H1 (cell line): ENCODE results near the gene UBE4B. TPM values are rescaled to one million over a fixed set of nuclear protein-coding genes. Genes with fewer than 3 reads are reported as not detected.

Experiments
- SUZ12 ChIP-seq: fragments of 200-600 bp; sonication (generic); IDR thresholded peaks from 2 replicates; pipeline ENCODE4 v1.6.1; 2012; ENCODE audit warnings: mild to moderate bottlenecking, inconsistent platforms, low read length, moderate library complexity, mixed read lengths
- TAF7 ChIP-seq: optimal IDR thresholded peaks from 2 replicates; pipeline ENCODE3; 2011; ENCODE audit warnings: low read depth, mild to moderate bottlenecking, inconsistent platforms, low read length, moderate library complexity, borderline replicate concordance
- YY1 ChIP-seq: IDR thresholded peaks from 2 replicates; pipeline ENCODE4 v1.6.1; 2011; ENCODE audit warnings: low read depth, mild to moderate bottlenecking, low read length
- polyA plus RNA-seq, 7 experiments: library from polyadenylated mRNA; depleted of rRNA in 3 of 7; stranded (reverse) in 5 of 7; unstranded in 2 of 7; fragments of >200 nt in 5 of 7; fragments of 200-250 nt in 2 of 7; gene quantifications; 1 replicate in 5 of 7; 2 replicates in 1 of 7; 4 replicates in 1 of 7; pipeline versions ENCODE4 v1.2.1 to v1.2.3, GENCODE V29; 2011 to 2013; ENCODE audit warnings: missing spikeins in 2 of 7, mixed read lengths in 2 of 7
- total RNA-seq: library from RNA; stranded (reverse); fragmentation: NEBNext Ultra II Directional; extraction: Animal tissue kit (Norgen Biotek cat#: 25700); gene quantifications from 2 replicates; pipeline ENCODE4 v1.2.1, GENCODE V29; 2021

Gene UBE4B
- total and polyA plus RNA-seq, 2 of the 8 experiments (the other 6 are each of a cell fraction or from before 2014, with no cell fraction given), result 24.5 to 90.1 TPM

- TF ChIP-seq TAF7 (no peak), SUZ12 (no peak), YY1 (no peak)
Observed at GRCh38 chr1:9989773-9990172, 43.0 kb upstream of the UBE4B start (continued).
